HPDE6-E6E7 (cell line): ENCODE data around the gene PLAGL2.
"Not testable (repeated sequence)": the region's sequence is repeated elsewhere in the genome, so short reads cannot be mapped to it uniquely, and the experiment has no call there.

Experiments
- DNase-seq: peaks from one replicate; pipeline ENCODE4 v3.0.0; 2011; ENCODE audit warnings: missing footprints; ENCODE audit errors: extremely low spot score

PLAGL2 gene

DNA sequence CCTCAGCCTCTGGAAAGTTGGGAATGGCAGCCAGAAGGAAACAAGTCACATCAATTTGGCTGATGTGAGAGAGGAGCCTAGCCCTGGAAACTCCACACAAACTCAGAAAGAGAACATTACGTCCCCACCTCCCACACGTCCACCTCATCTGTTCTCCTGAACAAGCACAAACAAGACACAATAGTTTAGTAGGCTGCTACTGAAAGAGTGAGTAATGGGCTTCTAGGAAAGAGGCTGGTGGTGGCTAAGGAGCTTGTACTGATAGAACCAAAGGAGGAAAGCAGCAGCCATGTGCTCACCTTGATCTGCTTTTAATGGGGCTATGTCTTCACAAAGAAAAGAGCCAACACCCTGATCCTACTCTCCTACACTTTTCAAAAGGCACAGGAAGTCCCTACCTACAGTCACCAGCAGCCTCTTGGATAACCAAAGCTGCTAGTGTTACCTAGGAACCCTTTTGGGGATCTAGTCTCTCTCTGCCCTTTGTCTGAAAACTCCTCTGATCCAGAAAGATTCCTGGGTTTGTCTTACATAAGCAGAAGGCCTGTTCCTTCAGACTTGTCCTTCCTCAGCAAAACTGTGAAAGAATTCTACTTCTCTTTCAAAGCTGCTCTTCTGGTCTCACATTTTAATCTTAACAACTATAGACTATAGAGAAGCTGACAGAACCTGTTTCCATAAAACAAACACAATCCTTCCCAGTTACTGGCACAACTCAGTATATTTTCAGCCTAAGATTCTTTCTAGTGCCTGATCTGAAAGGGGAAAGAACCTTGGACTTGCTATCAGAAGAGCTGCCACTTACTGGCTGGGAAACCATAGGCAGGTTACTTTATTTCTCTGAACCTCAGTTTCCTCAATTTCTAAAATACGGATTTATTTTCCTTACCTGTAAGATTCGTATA is 3.1 kb downstream of the PLAGL2 start:
- DNase-seq = peak; percentile 86

DNA sequence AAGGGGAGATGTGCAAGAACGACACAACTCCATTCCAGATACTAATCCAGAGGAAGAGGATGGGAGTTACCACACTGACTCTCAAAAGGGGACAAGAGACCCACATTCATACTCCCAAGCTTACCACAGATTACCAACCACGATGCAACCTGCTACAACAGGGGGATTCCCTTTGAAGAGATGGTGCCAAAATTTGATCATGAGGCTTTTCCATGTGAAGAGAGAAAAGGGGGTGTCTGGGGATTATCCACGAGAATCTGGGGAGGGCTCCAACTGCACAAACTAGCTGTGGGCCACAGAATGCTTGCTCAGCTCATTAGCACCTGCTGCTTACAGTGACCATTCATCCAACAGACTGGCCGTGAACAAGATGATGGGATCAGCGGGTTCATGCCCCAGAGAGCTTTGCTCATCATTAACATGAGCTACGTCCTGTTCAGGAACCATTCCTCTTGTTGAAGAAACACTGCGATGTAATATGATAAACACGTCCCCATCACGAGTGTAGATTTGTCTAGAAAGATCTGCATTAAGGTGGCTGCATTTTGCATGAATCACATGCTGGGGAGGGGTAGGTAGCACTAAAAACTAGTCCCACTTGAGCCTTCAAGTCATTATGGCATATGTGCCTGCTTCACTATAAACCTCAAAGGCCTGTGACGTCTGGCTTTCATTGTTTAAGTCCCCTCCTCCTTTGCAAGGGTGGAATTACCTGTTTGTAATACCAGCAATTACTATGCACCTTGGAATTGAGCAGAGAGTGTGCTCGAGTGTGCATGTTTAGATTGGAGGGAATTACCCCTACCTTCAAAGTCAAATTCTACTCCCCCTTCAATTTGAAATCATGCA is 4.0 kb downstream of the PLAGL2 start:
- DNase-seq = peak; percentile 90

DNA sequence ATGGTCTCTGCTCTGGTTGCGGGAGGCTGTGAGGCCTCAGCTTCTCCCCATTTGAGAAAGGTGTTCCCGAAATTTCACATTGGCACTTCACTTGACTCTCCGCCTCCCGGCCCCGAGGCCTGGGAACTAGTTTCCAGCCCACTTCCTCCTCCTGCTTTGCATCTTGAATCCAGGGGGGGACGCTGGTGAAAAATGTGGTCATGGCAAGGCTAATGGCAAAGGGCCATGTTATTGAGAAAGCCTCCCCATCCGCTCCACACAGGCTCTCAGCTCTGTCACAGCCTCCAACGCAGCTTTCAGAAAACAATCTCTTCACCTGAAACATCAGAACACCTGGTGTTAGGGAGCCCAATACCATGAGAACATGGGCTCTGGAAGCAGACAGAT is 5.6 kb downstream of the PLAGL2 start:
- no peak for DNase-seq

DNA sequence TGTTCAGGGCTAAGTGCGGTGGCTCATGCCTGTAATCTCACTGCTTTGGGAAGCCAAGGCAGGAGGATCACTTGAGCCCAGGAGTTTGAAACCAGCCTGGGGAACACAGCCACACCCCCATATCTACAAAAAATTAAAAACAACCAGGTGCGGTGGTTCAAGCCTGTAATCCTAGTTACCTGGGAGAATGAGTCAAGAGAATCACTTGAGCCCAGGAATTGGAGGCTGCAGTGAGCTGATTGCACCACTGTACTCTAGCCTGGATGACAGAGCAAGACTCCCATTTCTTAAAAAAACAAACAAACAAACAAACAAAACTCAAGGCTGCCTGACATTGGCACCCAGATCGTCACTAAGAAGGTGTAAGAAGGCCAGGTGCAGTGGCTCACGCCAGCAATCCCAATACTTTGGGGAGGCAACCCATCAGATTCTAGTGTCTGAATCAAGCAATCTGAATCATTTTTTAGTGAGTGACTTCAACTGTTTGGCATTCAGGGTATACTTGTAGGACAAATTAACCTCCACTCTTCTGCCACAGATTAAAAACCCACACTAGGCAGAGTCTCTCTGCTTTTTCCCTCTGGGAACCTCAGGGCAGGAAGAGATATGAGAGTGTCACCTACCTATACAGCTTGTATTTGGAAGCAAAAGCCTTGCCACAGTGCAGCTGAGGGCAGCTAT is 6.1 kb downstream of the PLAGL2 start:
- DNase-seq = no peak

DNA sequence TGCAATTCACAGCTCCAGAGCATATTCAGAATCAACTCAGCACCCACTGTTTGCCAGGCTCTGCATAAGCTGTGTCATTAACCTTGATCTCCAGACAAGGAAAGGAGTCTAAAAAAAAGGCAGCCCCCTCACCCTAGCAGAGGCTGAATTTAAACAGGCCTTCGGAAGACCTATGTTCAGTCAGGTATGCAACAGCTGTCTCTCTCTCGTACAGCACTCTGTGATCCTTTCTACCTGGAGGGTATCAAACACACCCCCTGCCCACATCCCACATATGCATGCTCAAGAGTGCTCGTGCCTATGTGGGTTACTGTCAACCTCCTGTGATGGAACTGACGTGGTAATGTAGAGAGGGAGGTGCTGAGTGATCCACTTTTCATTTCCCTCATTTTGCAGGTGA is 8.5 kb downstream of the PLAGL2 start:
- no peak for DNase-seq

DNA sequence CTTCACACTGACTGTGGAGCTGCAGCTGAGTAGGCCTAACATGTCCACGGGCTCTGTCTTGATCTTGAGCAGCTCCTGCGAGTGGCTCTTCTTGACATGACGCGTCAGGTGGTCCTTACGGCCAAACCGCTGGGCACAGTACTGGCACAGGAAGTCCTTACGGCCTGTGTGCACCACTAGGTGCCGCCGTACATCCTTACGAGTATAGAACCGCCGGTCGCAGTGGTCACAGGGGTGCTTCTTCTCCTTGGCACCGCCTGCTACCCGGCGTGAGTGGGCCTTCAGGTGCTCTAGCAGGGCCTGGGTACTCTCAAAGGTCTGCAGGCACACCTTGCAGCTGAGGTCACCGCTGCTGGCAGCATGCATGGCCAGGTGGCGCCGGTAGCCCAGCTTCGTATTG is 10.4 kb downstream of the PLAGL2 start:
- DNase-seq = not testable (repeated sequence)

DNA sequence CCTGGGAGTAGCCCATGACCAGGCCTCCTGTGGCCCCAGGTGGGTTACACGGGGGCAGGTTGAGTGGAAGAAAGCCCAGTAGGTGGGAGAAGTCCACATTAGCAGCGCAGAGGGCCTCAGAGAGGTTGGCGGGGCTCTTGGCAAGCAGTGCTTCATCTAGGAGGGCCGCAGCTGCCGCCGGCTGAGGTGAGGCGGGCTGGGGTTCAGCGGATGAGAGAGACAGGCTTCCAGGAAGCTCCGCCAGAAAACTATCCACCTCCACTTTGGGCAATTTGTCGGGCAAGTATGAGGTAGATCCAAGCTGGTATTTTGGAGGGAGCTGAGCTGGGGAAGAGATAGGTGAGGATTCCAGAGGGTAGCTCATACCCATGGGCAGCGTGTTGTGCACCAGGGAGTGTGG is 10.9 kb downstream of the PLAGL2 start:
- not testable (repeated sequence) for DNase-seq

DNA sequence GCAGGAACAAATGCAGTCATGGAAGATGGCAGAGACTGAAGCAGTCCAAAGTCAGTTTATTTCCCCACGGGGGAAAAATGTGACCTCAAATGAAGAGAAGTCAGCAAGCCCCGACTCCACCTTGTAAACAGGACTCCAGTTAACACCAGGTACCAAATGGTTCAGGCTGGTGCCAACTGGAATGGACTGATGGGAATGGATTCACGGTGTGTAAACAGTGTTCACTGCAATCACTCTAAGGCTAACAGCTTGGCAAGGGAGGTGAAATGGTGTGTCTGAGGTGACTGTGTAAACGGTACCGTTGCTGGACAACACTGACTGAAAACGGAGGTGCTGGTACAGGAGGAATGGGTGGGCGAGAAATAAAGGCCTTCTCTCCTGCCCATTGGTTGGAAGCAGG is 12.0 kb downstream of the PLAGL2 start:
- no peak for DNase-seq

DNA sequence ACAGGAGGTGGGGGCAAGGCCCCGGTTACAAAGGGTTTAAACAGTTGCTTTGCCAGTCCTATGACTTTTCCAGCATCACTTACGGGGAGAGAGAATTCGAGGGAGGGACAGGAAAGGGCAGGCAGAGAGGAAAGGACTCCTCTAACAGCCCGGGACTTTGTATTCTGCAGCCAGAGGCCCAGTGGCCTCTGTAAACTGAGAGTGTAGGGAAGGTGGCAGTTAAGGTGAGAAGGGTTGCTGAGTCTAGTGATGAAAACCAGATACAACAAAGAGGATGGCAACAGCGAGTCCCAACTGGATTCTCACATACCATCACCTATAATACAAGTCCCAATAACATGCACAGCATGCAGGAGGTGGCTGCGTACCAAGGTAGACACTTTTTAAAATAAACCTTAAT is 13.5 kb downstream of the PLAGL2 start:
- no peak for DNase-seq

DNA sequence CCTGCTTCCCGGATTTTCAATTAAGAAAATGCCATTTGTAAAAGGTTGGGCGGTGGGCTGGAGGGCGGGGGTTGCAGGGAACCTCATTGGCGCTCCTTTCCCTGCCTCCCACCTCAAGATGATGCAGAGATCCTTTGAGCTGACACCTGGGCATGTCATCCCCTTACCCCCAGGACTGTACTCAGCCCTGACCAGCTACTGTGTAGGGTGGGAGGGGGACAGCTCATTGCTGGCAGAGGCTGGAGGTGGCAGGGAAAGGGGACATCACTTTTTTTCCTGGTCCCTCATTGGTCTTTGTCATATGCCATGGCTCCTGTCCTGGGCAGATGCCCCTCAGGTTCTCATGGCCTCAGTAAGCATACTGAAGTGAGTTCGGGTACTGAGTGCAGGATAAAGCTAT is 14.2 kb downstream of the PLAGL2 start:
- not testable (repeated sequence) for DNase-seq

DNA sequence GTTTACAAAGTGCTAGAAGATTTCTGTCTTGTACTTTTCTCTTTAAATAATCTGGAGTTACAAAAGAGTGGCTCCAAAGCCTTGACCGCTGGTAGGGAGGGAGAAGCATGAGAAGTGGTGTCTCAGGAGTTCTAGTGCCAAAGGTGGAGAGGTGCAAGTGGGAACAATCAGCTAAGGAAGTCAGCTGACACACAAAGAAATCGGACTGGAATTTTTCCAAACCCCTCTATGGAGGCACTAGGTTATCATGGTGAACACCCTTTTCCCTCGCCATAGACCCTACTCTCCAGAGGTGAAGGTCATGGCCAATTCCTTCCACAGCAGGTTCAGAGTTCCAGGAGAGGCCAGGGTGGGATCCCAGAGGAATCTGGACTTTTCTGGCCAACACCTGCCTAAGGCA is 14.8 kb downstream of the PLAGL2 start:
- DNase-seq = no peak

DNA sequence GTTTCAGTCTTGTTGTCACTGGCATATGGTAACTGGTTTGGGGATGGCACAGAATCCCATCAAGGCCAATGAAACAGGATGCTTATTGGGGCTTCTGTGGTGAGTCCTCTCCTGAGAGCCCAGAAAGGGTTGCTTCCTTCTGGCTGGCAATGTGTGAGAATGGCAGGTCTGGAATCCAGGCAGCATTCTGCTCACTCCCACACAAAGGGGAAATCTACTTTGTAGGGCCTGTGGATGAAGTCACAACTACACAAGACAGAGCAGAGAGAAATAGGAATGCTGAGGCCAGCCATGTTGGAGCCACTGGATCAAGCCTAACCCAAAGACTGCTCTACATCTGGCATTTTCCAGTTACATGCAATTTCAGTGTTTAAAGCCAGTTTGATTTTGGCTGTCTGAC is 15.7 kb downstream of the PLAGL2 start:
- DNase-seq = no peak

DNA sequence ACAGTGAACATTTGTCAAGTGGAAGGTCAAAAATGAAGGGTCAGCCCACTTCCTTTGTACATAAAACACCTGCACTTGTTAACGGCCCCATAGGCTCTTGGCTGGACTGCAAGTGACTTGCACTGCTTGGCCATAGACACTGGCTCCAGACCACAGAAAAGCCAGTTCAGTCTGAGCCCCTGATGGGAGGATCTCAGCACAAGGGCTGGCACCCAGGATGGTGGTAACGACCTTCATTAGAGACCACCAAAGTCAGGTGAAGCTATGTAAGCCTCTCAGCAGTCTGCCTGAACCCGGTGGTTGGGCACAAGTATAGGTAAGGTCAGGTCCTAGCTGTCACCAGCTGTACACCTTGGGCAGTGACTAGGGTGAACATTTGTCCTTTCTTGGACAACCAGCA is 16.1 kb downstream of the PLAGL2 start:
- DNase-seq = no peak

DNA sequence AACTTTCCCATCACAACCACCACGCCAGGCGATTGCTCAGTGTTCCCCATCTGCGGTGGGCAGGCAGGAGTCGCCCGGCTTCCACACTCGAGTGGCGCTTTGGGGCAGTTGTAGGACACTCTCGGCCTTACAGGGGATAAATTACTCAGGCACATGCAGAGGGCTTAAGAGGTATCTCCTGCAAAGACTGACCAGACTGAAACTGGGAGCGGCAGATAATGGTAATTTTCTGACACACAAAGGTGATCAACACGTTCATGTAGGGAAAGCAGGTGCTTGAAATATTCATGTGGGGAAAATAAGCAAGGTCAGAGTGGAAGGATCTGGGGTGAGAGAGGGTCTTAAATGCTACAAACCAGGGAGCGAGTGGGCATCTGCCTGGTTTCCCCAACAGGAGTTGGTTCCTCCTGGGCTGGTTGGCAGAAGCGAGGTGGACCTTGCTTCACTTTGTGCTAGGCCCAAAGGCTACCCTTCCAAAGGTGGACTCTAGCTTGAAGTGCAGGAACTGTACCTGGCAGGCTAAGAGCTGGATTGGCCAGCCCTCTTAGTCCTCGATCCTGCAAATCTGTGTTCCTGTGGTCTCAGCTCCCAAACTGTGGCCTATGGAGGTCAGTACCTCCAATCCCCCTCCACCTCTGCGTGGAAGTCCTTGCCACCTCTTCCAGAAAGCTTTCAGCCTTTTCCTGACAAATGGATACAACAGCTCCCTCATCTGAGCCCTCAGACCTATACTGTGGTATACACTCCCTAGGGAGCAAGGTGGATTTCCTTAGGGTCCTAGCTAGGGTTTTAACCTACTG is 16.7 kb downstream of the PLAGL2 start:
- DNase-seq = no peak

DNA sequence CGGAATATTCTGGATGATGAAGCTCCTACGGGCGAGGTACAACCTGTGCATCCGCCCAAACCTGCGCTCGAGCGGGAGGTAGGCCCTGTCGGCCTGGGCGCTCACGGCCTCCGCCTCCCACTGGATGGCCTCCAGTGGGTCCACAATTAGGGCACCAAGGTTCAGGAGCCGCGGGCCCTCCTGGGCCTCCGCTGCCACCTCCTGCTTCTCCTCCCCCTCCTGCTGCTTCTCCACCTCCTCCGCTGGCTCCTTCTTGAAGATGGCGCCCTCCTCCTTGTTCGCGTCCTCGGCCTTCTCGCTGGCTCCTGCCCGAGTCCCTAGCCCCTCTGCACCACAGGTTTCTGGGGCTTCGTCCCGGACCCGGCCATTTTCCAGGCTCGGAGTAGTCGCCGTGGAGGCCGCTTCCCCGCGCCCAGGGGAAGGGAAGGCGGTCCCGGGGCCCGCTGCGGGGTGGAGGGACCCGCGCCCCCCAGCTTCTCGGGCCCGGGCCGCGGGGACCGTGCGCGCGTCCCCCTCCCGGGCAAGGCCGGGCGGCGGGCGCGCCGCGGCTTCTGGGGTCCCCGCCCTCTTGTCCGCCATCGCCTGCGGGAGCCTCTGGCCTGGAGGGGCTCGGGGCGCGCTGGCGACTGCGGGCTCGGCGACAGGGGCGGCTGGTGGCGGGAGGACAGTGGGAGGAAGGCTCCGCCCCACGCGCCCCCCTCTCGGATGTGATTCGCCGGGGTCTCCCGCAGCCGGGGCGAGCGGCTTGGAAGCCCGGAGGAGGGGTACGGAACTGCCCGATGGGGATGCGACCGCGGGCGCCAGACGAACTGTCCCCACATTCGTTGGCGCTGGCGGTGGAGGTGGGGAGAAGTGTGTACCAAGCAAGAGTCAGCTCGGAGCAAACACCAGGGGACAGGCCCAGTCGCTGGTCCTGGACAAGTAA is 17.6 kb downstream of the PLAGL2 start:
- no peak for DNase-seq

DNA sequence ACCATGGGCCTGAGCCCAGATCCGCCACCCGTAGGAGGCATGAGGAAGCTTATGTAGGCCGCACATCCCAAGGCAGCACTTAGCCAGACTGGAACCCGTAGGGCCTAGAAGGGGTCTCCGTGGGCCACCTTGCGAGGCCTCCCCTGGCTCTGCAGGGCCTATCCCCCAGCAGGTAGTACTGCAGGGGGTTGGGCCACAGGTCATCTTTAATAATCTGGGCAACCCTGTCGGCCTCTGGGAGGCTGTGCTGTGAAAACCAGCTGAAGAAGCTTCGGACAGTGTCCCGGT is 18.5 kb downstream of the PLAGL2 start:
- no peak for DNase-seq

DNA sequence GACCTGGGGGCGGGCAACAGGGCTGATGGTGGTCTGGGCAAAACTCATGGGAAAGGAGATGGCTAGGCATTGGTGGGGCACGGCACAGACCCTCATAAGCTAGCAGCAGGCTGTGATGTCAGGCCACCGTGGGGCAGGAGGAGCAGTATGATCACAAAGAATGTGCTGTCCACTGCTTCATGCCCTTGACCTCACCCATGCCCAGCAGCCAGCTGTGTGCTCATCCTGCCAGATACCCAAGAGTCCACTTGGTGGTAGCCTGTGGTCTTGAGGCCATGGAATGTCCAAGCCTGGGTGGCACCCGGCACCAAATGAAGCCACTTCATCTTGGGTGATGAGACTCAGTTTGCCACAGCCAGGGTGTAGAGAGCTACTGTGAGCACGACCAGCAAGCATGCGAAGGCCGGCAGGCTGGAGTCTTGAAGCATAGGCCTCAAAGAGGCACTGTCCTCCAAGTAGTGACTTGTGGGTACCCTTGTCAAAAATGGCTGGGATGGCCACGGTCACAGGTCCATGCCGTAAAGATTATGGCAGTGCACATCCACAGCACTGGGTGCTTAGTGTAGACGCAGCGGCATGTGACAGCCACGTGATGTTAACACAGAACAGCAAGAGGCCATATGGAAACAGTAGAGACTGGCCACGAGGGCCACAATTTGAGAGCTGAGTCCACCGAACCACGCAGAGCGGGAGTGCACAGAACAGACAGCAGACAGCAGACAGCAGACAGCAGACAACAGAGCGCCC is 19.0 kb downstream of the PLAGL2 start:
- DNase-seq = no peak

DNA sequence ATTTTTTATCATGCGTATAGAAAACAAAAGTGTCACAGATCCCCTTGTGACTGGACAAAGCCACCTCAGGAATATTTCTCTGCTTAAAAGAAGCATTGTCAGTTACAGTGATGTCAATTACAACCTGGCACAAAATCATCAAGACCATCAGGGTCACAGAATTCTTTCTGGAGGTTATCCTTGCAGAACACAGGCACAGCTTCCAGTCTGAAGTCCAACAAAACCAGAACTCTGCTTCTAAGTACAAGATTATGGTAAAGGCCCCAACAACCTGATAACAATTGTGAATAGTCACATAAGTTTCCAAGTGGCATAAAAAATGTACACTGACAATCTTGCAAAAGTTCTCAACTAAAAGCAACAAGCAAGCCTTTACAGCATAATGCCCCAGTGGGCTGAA is 21.0 kb downstream of the PLAGL2 start:
- no peak for DNase-seq

DNA sequence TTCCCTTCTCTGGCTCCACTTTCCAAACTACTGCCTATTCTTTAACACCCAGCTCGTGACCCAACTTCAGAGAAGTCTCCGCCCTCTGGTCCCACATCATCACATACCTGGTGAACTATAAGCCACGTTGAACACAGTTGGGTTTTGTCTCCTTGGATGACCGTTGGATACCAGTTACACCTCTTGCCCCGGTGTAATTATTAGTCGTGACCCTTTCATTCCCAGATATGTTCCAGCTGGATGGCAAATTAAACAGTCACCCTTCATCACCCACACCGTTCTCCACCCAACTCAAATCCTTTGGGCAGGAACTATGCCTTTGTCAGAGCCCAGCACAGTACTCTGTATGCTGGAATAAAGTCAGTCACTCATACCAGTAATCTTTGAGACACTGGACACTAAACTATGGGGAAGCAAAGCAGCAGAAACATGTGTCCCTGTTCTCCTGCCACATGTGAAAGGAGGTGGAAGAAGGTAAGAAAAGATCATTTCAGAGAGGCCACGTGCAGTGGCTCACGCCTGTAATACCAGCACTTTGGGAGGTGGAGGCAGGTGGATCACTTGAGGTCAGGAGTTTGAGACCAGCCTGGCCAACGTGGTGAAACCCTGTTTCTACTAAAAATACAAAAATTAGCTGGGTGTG is 22.5 kb downstream of the PLAGL2 start:
- DNase-seq = no peak
